ENCODE measurements around the gene FGG. TPM values are rescaled to one million over a fixed set of nuclear protein-coding genes. Genes with fewer than 3 reads are reported as not detected.

FGG gene
- total and polyA plus RNA-seq, 9 donors, result 0.09 to 9.7 (median 0.93) TPM; not detected in 4

DNA sequence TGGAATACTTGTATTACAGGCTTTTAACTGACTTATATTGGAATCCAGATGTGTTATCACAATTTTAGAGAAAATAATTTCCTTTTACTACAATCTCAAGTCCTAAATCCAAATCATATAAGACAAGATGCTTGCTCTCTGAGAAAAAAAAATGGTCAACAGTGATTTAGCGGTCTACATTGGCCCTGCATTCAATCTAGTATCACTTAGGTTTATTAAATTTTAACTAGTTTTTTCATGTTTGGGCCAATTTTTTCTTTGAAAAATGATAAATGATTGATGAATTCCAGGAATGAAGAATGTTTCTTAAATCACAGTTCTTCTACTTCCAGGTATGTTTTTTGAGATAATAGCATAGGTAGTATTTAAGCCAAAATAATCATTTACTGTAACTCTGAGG, 2.8 kb upstream of the FGG start:
- H3K9me3 ChIP-seq (replicated peaks; ENCODE audit: control insufficient read depth, low read depth, low read length), result no peaks in the 10 kb centered on the region
- no peaks in the 10 kb centered on the region for H3K36me3 ChIP-seq (ENCODE audit: control insufficient read depth, insufficient read depth, low read length)
- H3K4me3 ChIP-seq (ENCODE audit: low read length), result no peak overlapping the region
- DNase-seq, result no peak
- no CpG with 5 or more reads among the region's 1 CpG for WGBS (ENCODE audit: insufficient coverage)
- no peaks in the 10 kb centered on the region for H3K4me1 ChIP-seq (ENCODE audit: control insufficient read depth, insufficient read depth, low read length)
- H3K27ac ChIP-seq (ENCODE audit: low read length), result no peak overlapping the region
- H3K27me3 ChIP-seq (ENCODE audit: control insufficient read depth, insufficient read depth, low read length), result no peaks in the 10 kb centered on the region

- DNase-seq, result no peak
- Histone ChIP-seq H3K4me3 (ENCODE audit: low read length) (no peak overlapping the region), H3K9me3 (replicated peaks; ENCODE audit: control insufficient read depth, low read depth, low read length) (no peaks in the 10 kb centered on the region)
These were observed 1.9 kb upstream of the FGG start for GRCh38 chr4:154614306-154614705.

GRCh38 chr4:154611833-154612232, 623 bp downstream of the FGG start:
- no CpG with 5 or more reads among the region's 1 CpG for WGBS (ENCODE audit: insufficient coverage)
- Histone ChIP-seq H3K27me3 (ENCODE audit: control insufficient read depth, insufficient read depth, low read length) (no peaks in the 10 kb centered on the region), H3K4me1 (ENCODE audit: control insufficient read depth, insufficient read depth, low read length) (no peaks in the 10 kb centered on the region), H3K36me3 (ENCODE audit: control insufficient read depth, insufficient read depth, low read length) (no peaks in the 10 kb centered on the region), H3K27ac (ENCODE audit: low read length) (no peak overlapping the region), H3K9me3 (replicated peaks; ENCODE audit: control insufficient read depth, low read depth, low read length) (no peaks in the 10 kb centered on the region), H3K4me3 (ENCODE audit: low read length) (no peak overlapping the region)
- DNase-seq, result no peak

More at GRCh38 chr4:154614306-154614705, 1.9 kb upstream of the FGG start:
- no peaks in the 10 kb centered on the region for H3K27me3 ChIP-seq (ENCODE audit: control insufficient read depth, insufficient read depth, low read length)
- H3K4me1 ChIP-seq (ENCODE audit: control insufficient read depth, insufficient read depth, low read length), result no peaks in the 10 kb centered on the region
- H3K27ac ChIP-seq (ENCODE audit: low read length), result no peak overlapping the region
- H3K36me3 ChIP-seq (ENCODE audit: control insufficient read depth, insufficient read depth, low read length), result no peaks in the 10 kb centered on the region

DNA sequence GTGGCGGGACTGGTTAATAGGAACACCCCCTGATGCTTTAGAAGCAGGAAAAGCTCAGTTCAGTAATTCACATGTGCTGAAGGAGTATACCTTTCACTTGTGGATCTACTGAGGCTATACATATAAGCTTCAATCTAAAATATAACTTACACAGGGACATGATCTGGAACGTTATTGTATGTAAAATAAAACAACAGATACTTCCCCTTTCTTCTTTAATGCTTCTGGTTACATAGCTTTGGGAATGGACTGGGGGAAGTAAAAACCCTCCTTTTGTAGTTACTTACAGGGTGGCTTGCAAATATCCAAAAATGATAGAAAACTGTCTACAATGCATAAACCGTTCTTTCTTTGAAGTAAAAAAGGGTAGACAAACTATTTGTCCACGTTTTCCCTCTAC, 1.9 kb downstream of the FGG start:
- Histone ChIP-seq H3K36me3 (ENCODE audit: control insufficient read depth, insufficient read depth, low read length) (no peaks in the 10 kb centered on the region), H3K27ac (ENCODE audit: low read length) (no peak overlapping the region), H3K9me3 (replicated peaks; ENCODE audit: control insufficient read depth, low read depth, low read length) (no peaks in the 10 kb centered on the region), H3K4me1 (ENCODE audit: control insufficient read depth, insufficient read depth, low read length) (no peaks in the 10 kb centered on the region), H3K4me3 (ENCODE audit: low read length) (no peak overlapping the region), H3K27me3 (ENCODE audit: control insufficient read depth, insufficient read depth, low read length) (no peaks in the 10 kb centered on the region)
- WGBS (ENCODE audit: insufficient coverage), result no CpG with 5 or more reads among the region's 4 CpGs
- no peak for DNase-seq

DNA sequence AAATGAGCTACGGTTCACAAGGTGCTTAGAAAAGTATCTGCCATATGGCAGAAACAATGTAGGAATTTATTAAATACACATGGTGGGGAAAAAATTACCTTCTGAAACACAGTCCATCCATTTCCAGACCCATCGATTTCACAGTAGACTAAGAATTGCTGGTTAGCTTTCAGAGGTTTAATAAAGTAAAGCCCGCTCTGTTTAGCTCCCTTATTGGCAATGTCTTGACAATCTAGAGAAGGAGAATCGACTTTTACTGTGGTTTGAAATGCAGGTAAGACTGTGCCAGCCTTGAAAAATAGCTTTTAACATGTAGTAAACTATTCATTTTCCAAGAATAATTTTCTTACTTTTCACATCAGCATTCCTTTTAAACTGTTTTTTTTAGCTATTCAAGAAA, 2.9 kb downstream of the FGG start:
- no CpG with 5 or more reads among the region's 4 CpGs for WGBS (ENCODE audit: insufficient coverage)
- H3K36me3 ChIP-seq (ENCODE audit: control insufficient read depth, insufficient read depth, low read length), result no peaks in the 10 kb centered on the region
- H3K4me3 ChIP-seq (ENCODE audit: low read length), result no peak overlapping the region
- no peak overlapping the region for H3K27ac ChIP-seq (ENCODE audit: low read length)
- H3K27me3 ChIP-seq (ENCODE audit: control insufficient read depth, insufficient read depth, low read length), result no peaks in the 10 kb centered on the region
- H3K9me3 ChIP-seq (replicated peaks; ENCODE audit: control insufficient read depth, low read depth, low read length), result no peaks in the 10 kb centered on the region
- H3K4me1 ChIP-seq (ENCODE audit: control insufficient read depth, insufficient read depth, low read length), result no peaks in the 10 kb centered on the region
- DNase-seq, result no peak

DNA sequence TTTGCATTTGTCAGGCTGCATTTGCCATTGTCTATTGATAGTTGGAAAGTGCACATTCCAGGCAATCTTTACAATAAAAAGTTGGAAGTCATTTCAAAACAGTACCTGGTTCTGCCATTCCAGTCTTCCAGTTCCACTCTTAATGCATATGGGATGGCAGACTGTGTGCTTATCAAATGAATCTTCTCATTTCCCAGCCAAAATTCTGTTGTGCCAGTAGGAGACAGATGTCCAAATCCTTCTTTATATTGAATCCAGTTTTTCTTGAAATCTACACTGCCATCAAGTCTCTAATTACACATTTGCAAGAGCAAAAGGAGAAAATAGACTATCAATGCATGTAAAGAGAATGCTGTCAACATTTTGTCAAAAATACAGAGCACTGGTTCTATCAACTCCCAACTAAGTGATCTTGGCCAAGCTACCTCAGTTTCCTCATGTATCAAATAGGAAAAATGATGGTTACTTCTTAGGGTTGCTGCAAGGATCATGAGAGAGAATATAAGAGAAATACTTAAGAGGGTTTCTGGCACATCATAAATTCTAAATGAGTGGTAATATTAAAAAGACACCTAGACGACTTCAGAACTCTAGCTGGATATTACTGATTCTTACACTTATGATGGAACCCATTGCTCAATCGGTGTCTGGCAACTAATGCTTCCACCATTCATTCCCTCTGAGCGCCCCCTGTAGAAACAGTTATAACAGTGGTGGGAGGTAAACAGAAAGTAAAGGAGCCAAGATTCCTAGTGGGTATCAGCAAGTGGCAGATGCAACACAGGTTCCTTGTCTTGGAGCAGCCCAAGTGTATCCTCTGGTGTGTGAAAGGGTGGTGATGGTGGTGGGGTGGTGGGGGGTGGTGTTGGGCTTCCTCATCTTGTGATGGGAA, 3.8 kb downstream of the FGG start:
- H3K9me3 ChIP-seq (replicated peaks; ENCODE audit: control insufficient read depth, low read depth, low read length), result no peaks in the 10 kb centered on the region
- WGBS (ENCODE audit: insufficient coverage), result no CpG with 5 or more reads among the region's 3 CpGs
- no peaks in the 10 kb centered on the region for H3K4me1 ChIP-seq (ENCODE audit: control insufficient read depth, insufficient read depth, low read length)
- H3K4me3 ChIP-seq (ENCODE audit: low read length), result no peak overlapping the region
- no peaks in the 10 kb centered on the region for H3K27me3 ChIP-seq (ENCODE audit: control insufficient read depth, insufficient read depth, low read length)
- no peaks in the 10 kb centered on the region for H3K36me3 ChIP-seq (ENCODE audit: control insufficient read depth, insufficient read depth, low read length)
- DNase-seq, result no peak
- no peak overlapping the region for H3K27ac ChIP-seq (ENCODE audit: low read length)

- H3K4me1 ChIP-seq (ENCODE audit: control insufficient read depth, insufficient read depth, low read length), result no peaks in the 10 kb centered on the region
- no peaks in the 10 kb centered on the region for H3K9me3 ChIP-seq (replicated peaks; ENCODE audit: control insufficient read depth, low read depth, low read length)
- 77% methylated on average over 3 of the region's 6 CpGs for WGBS (ENCODE audit: insufficient coverage)
- no peak for DNase-seq
- no peak overlapping the region for H3K27ac ChIP-seq (ENCODE audit: low read length)
- H3K27me3 ChIP-seq (ENCODE audit: control insufficient read depth, insufficient read depth, low read length), result no peaks in the 10 kb centered on the region
- H3K36me3 ChIP-seq (ENCODE audit: control insufficient read depth, insufficient read depth, low read length), result no peaks in the 10 kb centered on the region
- no peak overlapping the region for H3K4me3 ChIP-seq (ENCODE audit: low read length)
These were observed 5.4 kb downstream of the FGG start for GRCh38 chr4:154606728-154607723.

DNA sequence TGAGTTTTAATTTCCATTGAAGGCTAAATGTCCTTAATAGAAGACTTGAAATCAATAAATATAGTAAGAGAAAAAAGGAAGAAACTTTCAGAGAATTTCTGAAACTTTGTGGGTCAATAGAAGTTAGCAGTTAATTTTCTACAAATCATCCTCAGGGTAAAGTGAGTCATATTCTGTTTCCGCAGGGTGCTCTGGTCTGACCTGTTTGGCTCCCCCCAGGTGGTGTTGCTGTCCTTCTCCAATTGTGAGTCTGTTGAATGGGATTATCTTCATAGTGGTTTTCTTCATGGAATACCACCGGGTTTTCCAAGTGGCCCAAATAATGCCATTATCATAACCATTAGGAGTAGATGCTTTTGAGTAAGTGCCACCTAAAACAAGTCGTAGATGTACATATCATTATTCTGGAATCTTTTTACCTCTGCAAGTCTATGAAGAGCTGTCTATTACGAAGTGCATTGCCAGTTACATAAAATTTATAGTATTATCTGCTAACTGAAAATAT, 7.7 kb downstream of the FGG start:
- no peak for DNase-seq
- Histone ChIP-seq H3K9me3 (replicated peaks; ENCODE audit: control insufficient read depth, low read depth, low read length) (no peaks in the 10 kb centered on the region), H3K27me3 (ENCODE audit: control insufficient read depth, insufficient read depth, low read length) (no peaks in the 10 kb centered on the region), H3K4me1 (ENCODE audit: control insufficient read depth, insufficient read depth, low read length) (no peaks in the 10 kb centered on the region), H3K27ac (ENCODE audit: low read length) (no peak overlapping the region), H3K36me3 (ENCODE audit: control insufficient read depth, insufficient read depth, low read length) (no peaks in the 10 kb centered on the region), H3K4me3 (ENCODE audit: low read length) (no peak overlapping the region)
- WGBS (ENCODE audit: insufficient coverage), result no CpG with 5 or more reads among the region's 4 CpGs

GRCh38 chr4:154603033-154603943, 9.2 kb downstream of the FGG start:
- H3K36me3 ChIP-seq (ENCODE audit: control insufficient read depth, insufficient read depth, low read length), result no peaks in the 10 kb centered on the region
- 100% methylated on average over 1 of the region's 6 CpGs for WGBS (ENCODE audit: insufficient coverage)
- no peak for DNase-seq
- no peak overlapping the region for H3K4me3 ChIP-seq (ENCODE audit: low read length)
- H3K4me1 ChIP-seq (ENCODE audit: control insufficient read depth, insufficient read depth, low read length), result no peaks in the 10 kb centered on the region
- H3K27ac ChIP-seq (ENCODE audit: low read length), result no peak overlapping the region
- H3K9me3 ChIP-seq (replicated peaks; ENCODE audit: control insufficient read depth, low read depth, low read length), result no peaks in the 10 kb centered on the region
- H3K27me3 ChIP-seq (ENCODE audit: control insufficient read depth, insufficient read depth, low read length), result no peaks in the 10 kb centered on the region

Measured in muscle of leg (tissue), 11 donors.